ENCODE results near the gene MEOX2.

MEOX2 gene

DNA sequence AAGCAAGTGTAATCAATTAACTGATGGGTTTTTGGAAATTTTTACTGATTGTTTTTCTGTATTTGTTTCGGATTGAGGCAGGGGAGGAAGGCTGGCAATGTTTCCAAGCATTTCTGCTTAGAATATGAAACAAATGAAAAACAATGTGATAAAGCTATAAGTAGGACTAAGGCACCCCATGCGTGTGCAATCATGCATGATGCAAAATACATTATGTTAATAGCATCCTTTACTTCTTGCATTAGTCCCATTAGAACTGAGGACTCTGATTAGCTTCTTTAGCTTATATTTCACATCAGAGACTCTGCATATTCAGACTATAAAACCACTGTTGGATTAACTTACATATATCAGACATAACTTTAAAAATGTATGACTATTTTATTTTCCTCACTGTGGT lies 76.0 kb downstream of the MEOX2 start:
- no peak for DNase-seq (ENCODE audit: low read depth)

DNA sequence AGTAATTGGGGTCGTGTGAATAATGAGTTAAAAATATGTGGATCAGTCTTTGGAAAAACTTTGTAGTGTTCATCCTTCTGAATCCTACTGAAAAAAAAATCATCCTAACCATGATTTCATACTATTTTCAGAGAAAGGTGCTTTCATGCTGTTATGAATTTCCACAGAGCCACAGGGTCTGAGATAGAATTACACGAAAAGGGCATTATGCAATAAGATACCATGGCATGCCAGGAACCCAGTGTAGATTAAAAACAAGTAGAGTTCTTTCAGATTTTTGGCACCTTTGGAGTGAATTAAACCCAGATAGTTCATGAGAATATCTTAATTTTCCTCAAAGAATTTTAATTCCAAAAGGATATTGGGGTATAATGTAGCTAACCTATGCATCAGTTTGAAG lies 77.2 kb downstream of the MEOX2 start:
- DNase-seq (ENCODE audit: low read depth) = no peak

DNA sequence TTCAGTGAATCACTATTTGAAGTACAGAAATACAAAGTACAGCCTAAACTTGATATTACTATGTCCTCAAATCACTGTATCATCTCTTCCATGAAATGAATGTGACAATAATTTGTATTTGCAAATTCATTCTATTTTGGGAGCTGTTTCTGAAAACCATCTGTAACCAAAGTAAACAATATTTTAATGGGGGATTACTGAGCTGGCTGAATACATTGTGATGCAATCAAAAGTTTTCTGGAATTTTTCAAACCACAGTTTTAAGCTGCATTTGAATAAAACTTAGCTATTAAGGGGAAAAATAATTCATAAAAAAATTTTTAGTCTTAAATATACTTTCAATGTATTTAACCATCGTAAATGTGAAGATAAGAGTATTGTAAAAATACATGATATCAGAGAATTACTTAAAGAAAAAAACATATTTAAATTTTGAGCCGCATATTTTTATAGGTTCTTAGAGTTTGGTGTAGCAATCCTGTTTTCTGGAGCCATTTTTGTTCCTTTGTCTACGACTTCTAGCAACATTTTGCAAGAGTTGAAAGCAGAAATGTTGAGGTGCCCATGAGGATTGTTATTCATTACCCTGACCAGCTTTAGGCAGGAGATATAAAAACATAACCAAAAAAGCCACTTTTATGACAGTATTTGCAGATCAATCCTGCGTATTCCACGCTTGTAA lies 78.8 kb downstream of the MEOX2 start:
- no peak for DNase-seq (ENCODE audit: low read depth)

DNA sequence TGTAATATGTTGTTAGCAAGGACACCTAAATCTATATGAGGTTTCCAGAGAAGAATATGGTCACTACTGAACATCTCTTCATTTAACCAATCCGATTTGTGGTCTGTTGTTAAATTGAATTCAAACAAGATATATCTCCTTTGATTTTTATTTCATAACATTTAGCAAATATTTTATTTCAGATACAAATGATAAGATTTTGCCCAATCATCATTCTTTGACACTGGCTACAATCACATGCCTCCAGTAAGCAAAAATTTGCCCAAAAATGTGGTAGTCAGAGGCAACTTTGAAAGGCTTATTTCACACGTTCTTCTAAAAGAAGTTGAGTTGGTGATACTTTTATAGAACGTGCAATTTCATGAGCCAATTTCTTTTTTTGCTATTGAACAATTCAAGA lies 79.9 kb downstream of the MEOX2 start:
- DNase-seq (ENCODE audit: low read depth) = no peak

DNA sequence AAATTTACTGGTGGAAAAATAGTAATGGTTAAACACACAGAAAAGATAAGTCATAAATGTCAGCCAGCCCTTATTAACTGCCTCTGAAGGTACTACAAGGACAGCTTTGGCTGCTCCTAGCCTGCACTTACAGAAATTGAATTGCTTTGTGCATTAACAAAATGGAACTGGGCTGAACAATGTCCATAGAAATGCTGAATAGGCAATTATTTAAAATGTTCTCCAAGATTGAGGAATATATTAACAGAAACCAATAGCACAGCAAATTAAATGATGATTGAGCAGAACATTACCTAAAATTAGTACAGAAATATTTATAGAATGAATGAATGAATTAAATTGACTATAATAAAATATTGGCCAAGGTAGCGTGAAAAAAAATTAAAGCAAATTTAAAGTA lies 82.3 kb downstream of the MEOX2 start:
- DNase-seq (ENCODE audit: low read depth) = no peak

DNA sequence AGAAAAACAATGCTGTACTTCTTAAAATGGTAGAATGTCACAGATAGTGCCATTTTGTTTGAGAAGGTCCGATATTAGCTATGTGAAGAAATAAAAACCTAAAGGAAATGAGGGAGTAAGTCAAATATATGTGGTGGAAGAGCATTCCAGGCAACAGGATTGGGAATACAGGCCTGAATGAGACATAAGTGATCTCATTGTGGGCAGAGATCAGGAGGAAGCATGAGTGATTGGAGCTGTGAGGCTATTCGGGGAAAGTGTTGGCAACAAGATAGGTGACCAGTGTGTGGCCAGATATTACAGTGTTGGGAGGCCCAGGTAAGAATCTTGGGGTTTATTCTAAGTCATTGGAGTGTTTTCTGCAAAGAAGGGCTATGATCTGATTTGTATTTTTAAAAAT lies 83.4 kb downstream of the MEOX2 start:
- DNase-seq (ENCODE audit: low read depth) = no peak

DNA sequence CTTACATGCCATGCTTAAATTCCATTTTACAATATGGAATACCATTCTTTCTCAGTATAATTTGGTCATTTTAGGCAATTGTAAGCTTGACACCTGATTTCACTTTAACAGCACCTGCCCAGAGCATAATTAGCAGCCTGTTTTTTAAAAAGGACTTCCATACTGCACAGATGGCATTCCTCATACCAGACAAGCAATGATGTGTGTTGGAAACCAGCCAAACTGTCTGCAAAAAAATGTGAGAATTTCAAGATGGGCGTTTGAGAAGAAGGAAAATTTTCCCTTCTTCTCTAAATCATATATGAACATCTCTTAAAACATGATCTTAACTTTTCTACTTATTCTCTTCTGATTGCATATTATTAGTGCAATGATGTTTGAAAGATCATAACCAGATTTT lies 84.2 kb downstream of the MEOX2 start:
- no peak for DNase-seq (ENCODE audit: low read depth)

DNA sequence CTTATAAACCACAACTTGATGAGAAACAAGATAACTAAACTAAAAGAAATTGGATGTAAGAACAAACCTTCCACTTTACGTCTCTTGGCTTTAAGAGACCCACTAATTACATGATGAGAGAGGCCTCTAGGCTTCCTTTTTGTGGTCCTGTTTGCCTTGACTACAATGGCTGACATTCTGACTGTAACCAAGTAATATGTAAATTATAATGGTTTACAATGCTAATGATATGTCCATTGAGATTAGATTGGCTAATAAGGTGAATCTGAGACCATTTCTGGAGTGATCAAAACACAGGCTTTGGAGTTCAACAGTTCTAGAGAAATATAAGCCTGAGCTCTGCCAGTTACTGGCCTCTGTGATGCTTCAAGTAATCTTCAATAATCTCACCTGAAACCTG lies 85.3 kb downstream of the MEOX2 start:
- no peak for DNase-seq (ENCODE audit: low read depth)

DNA sequence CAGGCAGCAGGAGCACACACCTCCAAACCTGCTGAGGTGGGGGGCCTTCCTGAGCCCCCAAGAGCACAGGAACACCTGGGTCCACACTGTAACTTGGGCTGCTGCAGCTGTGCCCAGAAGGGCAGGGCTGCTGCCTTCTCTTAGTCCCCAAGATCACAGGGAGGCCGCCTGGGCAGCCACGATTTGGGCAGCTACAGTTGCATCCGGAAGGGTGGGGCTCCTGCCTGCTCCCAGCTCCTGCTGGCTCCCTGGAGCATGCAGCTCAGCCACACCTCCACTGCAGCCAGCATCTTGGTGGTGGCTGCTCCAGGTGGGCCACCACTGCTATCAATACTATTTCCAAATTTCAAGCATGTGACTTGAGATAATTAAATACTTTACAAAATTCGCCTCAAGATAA lies 86.2 kb downstream of the MEOX2 start:
- no peak for DNase-seq (ENCODE audit: low read depth)

DNA sequence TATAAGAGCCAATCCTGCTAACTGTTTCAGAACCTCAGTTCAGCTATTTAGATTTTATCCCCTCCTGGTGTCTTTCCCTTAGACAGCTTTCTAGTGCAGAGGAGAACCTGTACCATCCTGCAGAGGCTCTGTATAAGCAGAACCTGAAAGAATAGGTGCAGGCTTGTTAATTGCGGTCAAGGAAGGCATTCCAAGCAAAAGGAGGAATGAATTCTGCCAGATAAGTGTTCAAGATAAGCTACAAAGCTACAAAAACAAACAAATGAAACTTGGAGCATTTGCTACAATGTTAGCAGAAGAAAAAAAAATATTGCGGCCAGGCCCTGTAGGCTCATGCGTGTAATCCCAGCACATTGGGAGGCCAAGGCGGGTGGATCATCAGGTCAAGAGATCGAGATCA lies 92.0 kb downstream of the MEOX2 start:
- DNase-seq (ENCODE audit: low read depth) = no peak

DNA sequence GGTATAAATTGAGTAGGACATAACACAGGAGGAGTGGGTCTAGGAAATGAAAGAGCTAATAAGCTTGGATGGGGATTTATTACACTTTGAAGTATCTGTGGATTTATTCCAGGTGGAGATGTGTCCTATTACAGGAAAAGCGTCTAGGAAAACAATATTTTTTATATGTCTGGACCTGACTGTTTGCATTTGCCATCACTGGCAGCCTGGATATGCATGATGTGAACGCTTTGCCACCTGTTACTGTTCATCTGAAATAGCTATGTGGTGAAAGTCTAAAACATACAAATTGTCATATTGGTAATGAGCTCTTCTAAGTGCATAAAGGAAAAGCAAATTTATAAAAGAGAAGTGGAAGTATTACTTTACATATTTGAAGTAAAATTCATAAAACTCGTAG lies 93.1 kb downstream of the MEOX2 start:
- no peak for DNase-seq (ENCODE audit: low read depth)

DNA sequence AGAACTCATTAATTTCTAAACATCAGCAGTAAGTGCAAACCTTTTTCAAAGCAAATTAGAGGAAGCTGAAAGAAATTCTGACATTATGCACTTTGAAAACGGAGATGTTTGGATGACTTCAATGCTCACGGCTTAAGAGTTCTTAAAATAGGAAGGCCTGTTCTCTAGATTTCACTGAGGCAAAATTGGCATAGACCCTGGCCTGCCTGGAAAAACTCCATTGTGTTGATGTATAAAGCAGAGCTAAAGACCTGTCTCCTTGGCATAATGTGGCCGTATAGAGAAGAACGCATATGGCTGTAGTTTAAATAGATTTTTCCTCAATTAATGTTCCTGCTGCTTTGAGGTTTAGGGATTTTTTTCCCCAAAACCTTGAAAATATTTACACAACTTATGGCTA lies 100.2 kb downstream of the MEOX2 start:
- DNase-seq (ENCODE audit: low read depth) = no peak

DNA sequence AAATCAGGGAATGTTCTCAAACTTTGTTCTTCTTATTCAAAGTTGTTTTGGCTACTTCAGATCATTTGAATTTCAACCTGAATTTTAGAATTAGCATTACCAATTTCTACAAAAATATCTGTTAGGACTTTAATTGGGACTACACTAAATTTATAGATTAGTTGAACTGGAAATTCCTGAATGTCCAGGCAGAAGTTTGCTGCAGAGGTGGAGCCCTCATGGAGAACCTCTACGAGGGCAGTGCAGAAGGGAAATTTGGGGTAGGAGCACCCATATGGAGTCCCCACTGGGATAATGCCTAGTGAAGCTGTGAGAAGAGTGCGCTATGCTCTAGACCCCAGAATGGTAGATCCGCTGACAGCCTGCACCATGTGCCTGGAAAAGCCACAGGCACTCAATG lies 101.9 kb downstream of the MEOX2 start:
- no peak for DNase-seq (ENCODE audit: low read depth)

DNA sequence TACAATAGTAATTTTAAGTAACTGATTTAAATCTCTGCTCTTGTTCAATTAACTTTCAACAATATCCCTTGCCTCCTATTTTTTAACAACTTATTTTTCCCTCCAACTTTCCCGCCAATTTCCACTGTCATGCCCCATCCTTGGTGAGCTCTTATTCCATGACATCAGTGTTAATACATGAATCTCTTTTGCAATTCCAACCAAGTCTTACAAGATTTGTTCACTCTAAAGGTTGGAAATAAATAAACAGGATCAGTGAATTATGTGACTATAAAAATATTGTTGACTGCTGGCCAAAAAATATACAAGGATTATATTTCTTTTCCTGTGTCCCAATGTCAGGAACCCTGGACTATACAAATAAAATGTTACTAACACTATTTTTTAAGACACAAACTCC lies 103.7 kb downstream of the MEOX2 start:
- no peak for DNase-seq (ENCODE audit: low read depth)

DNA sequence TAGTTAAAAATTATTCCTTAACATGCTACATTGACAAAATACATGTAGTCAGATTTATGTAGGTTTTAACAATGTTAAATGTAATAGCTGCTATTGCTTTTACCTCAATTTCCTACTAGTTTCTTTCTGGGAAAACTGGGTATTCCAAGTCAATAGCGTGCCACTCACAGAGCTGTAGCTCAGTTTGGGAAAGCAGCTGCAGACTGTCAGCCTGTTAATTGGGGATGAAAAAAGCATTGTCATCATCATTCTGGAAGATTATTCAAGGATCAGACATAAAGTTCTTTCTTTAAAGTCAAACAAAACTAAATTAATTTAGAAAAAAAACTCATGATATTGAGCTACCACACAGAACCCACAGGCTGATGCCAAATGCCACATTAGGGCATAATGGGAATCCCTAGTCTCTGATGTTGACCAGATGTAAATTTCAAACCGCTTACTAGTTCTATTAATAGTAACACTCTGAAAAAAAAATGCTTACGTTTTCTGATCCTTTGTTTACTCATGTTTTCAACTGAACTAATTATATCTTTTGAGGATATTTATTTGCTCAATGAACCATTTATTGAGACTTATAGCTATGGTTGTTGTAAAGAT lies 105.0 kb downstream of the MEOX2 start:
- no peak for DNase-seq (ENCODE audit: low read depth)

DNA sequence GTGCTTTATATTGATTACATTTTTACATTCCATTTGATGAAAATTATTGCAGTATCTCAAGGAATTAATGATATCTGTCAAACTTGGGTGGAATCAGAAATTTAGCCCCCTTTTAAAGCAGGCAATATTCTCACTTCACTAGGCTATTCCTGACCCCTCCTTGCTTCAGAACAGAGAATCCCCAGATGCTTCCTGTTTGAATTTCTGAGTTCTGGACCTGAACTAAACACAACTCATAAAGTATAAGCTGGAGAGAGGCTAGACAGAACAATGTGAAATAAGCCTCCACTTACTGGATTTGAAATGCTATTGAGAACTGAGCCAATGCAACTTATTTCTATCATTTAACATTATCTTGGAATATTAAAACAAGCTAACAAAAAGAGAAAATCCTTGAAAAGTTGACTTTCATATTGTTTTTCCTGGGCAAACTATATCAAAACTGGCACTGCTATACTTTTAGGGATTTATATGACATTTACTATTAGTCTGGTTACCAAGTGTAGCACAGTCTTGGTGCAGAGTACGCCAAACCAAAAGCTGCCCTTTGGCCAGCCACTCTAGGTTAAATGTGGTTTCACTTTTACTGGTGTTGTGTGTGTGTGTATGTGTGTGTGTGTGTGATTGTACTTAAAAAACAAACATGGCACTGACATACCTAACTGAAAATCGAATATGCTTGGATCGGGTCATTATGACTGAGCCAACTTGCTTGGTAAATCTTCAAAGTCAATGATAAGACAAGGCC lies 105.7 kb downstream of the MEOX2 start:
- DNase-seq (ENCODE audit: low read depth) = no peak

DNA sequence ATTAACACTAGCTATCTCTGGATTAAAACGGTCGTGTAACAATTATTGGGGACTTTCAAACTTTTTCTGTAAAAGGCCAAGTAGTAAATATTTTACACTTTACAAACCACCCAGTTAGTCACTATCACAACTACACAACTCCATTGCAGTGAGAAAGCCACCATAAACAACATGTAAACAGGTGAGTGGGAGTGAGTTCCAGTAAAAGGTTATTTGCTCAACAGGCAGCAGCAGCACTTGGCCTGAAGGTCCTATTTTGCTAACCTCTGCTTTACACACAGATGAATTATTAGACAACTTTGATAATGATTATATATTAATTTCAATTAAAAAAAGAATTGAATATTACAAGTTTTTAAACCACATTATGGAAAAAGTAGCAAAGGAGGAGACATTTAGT lies 108.9 kb downstream of the MEOX2 start:
- no peak for DNase-seq (ENCODE audit: low read depth)

DNA sequence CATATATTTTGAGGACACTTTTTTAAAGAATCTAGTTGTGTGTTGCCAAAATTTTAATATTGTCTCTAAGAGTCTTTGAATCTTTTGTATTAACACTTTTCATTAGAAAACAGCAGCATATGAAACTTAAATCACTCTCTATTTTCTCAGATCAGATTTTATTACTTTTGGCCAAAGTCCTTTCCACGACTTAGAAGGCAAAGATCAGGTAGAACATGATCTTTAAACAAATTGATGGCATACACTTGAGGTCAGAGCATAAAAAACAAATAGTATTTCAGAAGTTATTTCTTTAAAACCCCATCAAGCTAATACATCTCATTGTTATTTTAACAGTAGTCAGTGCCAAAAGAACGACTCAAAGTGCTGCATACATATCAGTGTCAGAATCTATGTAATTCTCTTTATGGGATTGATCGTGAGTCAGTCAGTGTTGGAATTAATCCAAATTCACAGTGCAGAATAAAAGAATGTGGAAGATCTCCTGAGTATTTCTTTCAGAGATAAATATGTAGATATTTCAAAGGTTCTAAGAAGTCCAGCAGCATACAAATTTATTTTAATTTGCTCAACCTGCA lies 115.1 kb downstream of the MEOX2 start:
- no peak for DNase-seq (ENCODE audit: low read depth)

DNA sequence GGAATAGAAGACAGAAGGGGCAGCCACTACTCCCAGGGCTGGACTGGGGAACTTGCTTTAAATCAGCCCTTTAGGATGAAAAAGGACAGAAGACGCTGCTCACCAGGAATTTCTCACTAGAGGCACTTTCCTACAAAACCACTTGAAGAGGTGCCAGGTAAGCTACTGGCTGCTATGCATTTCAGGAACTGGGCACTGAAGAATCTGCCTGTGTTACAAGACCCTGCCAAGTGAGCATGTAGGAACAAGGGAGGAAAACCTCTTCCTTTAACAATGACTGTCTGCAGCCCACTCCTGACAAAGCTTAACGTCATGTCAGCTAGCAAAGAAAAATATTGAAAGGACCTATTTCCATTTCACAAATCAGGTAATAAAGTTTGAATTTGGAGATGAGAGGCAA lies 118.8 kb downstream of the MEOX2 start:
- DNase-seq (ENCODE audit: low read depth) = no peak

DNA sequence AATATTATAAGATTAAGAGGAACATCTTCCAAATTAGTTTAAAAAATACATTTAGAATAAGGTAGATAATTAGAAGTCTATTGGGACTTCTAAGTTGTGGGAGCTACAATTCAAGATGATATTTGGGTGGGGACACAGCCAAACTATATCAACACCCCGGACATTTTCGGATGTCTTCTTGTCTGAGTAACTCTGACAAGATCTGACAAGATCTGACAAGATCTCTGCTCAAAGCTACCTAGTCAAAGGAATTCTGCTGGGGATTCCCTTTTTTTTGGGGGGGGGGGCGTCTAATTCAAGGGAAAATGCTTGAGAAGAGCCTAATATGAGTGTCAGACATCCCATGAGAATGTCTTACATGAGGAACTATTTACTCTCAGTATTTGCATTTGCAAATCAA lies 119.4 kb downstream of the MEOX2 start:
- no peak for DNase-seq (ENCODE audit: low read depth)

DNA sequence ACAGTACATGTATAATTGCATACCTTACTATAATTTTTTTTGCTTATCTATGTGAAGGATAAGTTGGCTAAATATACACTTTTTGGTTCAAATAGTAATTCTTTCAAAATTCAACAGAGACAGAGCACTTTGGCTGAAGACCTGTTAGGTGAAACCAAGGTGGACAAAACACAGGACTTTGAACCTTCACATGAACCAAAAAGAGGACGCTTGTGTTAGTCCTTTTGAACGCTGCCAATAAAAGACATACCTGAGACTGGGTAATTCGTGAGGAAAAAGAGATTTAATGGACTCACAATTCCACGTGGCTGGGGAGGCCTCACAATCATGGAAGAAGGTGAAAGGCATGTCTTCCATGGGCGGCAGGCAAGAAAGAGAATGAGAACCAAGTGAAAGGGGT lies 120.0 kb downstream of the MEOX2 start:
- DNase-seq (ENCODE audit: low read depth) = no peak

DNA sequence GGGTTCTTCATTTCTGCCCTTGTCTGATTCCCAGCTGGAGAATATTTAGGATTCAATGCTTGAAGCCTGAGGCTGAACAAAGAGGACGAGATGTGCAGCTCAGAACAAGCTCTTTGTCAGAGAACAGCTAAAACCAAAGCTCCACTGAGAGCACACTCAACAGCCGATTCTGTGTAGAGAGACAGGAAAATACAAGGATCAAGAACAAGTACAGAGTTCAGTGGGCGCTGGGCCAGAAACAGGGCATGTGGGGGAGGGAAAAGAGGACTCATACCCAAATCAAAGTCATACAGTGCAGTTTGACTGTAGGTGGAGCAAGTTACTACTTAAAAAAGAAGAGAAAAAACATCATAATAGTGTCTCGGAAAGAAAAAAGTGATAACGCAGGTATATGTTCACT lies 124.6 kb downstream of the MEOX2 start, which contains the start of gene AGMO:
Gene AGMO, minus strand, starts transcription at position 181 of the 400 bp plus-strand sequence.
- DNase-seq (ENCODE audit: low read depth) = no peak

All from activated T-cell treated with anti-CD3 and anti-CD28 coated beads for 48 hours (primary cell).